GM23338 (cell line): ENCODE measurements around the gene UBE2I. TPM values are rescaled to one million over a fixed set of nuclear protein-coding genes. Genes with fewer than 3 reads are reported as not detected.

Experiments used
- ATAC-seq: fragments of 200-7000 bp; cut with Tn5 transposase; 3 replicates; pipeline ENCODE4 v1.9.1; 2020
- DNase-seq: peaks from one replicate; pipeline ENCODE4 v3.0.0-alpha.2; 2015; ENCODE audit warnings: low spot score
- H2AFZ ChIP-seq: fragments of 200-600 bp; sonication (generic); 2 replicates; pipeline ENCODE4 v1.8.0; 2016; ENCODE audit warnings: antibody characterized with exemption, mild to moderate bottlenecking, moderate library complexity
- H3F3A ChIP-seq: fragments of 200-600 bp; sonication (generic); replicated peaks from 2 replicates; pipeline ENCODE4 v1.8.0; 2017; ENCODE audit warnings: antibody characterized with exemption, mixed run types, low read depth
- H3K27ac ChIP-seq: fragments of 200-600 bp; sonication (generic); 2 replicates; pipeline ENCODE4 v1.6.1; 2016; ENCODE audit warnings: low read depth
- H3K27me3 ChIP-seq: fragments of 200-600 bp; sonication (generic); 2 replicates; pipeline ENCODE4 v1.8.0; 2016; ENCODE audit warnings: mild to moderate bottlenecking, mixed run types, moderate library complexity; ENCODE audit not compliant: insufficient read depth
- H3K36me3 ChIP-seq: fragments of 200-600 bp; sonication (generic); 2 replicates; pipeline ENCODE4 v1.8.0; 2016; ENCODE audit warnings: mild to moderate bottlenecking; ENCODE audit not compliant: insufficient read depth
- H3K4me1 ChIP-seq: fragments of 200-600 bp; sonication (generic); 2 replicates; pipeline ENCODE4 v1.8.0; 2016; ENCODE audit warnings: mild to moderate bottlenecking, moderate library complexity; ENCODE audit not compliant: insufficient read depth
- H3K4me2 ChIP-seq: fragments of 200-600 bp; sonication (generic); 2 replicates; pipeline ENCODE4 v1.7.1; 2017; ENCODE audit warnings: mixed run types
- H3K4me3 ChIP-seq: fragments of 200-600 bp; sonication (generic); 2 replicates; pipeline ENCODE4 v1.6.1; 2016; ENCODE audit warnings: mixed run types
- H3K79me2 ChIP-seq: fragments of 200-600 bp; sonication (generic); replicated peaks from 2 replicates; pipeline ENCODE4 v1.8.0; 2017; ENCODE audit warnings: mild to moderate bottlenecking; ENCODE audit not compliant: insufficient read depth
- H3K9me2 ChIP-seq: fragments of 200-600 bp; sonication (generic); 2 replicates; pipeline ENCODE4 v1.8.0; 2017; ENCODE audit not compliant: insufficient read depth
- H4K20me1 ChIP-seq: fragments of 200-600 bp; sonication (generic); replicated peaks from 2 replicates; pipeline ENCODE4 v1.8.0; 2017; ENCODE audit warnings: mild to moderate bottlenecking; ENCODE audit not compliant: insufficient read depth
- H3K27ac Mint-ChIP-seq: 2 replicates; pipeline ENCODE4 v1.8.0; 2020; ENCODE audit warnings: inconsistent platforms, mild to moderate bottlenecking, moderate library complexity, mixed read lengths
- H3K27me3 Mint-ChIP-seq: 3 replicates; pipeline ENCODE4 v1.8.0; 2022; ENCODE audit warnings: low read depth, mild to moderate bottlenecking, moderate library complexity, mixed read lengths, inconsistent platforms; ENCODE audit not compliant: insufficient read depth, poor library complexity
- H3K36me3 Mint-ChIP-seq: 3 replicates; pipeline ENCODE4 v1.8.0; 2021; ENCODE audit warnings: low read depth, mild to moderate bottlenecking, inconsistent platforms, moderate library complexity, mixed read lengths
- H3K4me1 Mint-ChIP-seq: 3 replicates; pipeline ENCODE4 v1.8.0; 2020; ENCODE audit warnings: mild to moderate bottlenecking, inconsistent platforms, mixed read lengths
- H3K4me3 Mint-ChIP-seq: 3 replicates; pipeline ENCODE4 v1.8.0; 2021; ENCODE audit warnings: moderate library complexity, mild to moderate bottlenecking, inconsistent platforms, mixed read lengths
- H3K9me3 Mint-ChIP-seq: 3 replicates; pipeline ENCODE4 v1.8.0; 2020; ENCODE audit warnings: moderate library complexity, mild to moderate bottlenecking, inconsistent platforms, mixed read lengths
- CREB1 ChIP-seq: fragments of 250-450 bp; sonication (Bioruptor Pico); IDR thresholded peaks from 2 replicates; pipeline ENCODE4 v1.5.0; 2020; ENCODE audit warnings: low read depth, mild to moderate bottlenecking, moderate library complexity
- EZH2 ChIP-seq: fragments of 200-600 bp; sonication (generic); IDR thresholded peaks from one replicate; pipeline ENCODE4 v1.8.0; 2017; ENCODE audit warnings: antibody characterized with exemption, mild to moderate bottlenecking, low read depth; ENCODE audit not compliant: unreplicated experiment
- EZH2phosphoT487 ChIP-seq: fragments of 200-600 bp; sonication (generic); IDR thresholded peaks from one replicate; pipeline ENCODE4 v1.8.1; 2018; ENCODE audit warnings: antibody characterized with exemption; ENCODE audit not compliant: unreplicated experiment
- NANOG ChIP-seq: IDR thresholded peaks from 2 replicates; pipeline ENCODE4 v1.6.1; 2016; ENCODE audit warnings: antibody characterized with exemption, borderline replicate concordance
- ZNF331 ChIP-seq: fragments of 250-450 bp; sonication (Bioruptor Pico); IDR thresholded peaks from 2 replicates; pipeline ENCODE4 v1.5.0; 2020; ENCODE audit warnings: low read depth, mild to moderate bottlenecking, moderate library complexity
- polyA plus RNA-seq: library from polyadenylated mRNA; unstranded; fragments of >200 nt; fragmentation: Nextera tagmentation; extraction: Ambion mirVana; gene quantifications from 2 replicates; pipeline ENCODE4 v1.2.1, GENCODE V29; 2016
- total RNA-seq: library from RNA; depleted of rRNA; stranded (reverse); fragments of >200 nt; shearing (Covaris generic); gene quantifications from 2 replicates; pipeline ENCODE4 v1.2.3, GENCODE V29; 2014
- TF ChIP-seq, protein P1 (sequence below): IDR thresholded peaks from one replicate; pipeline ENCODE4 v1.6.1; 2018; ENCODE audit warnings: antibody characterized with exemption; ENCODE audit not compliant: unreplicated experiment
- TF ChIP-seq, protein P2 (sequence below), 2 experiments: fragments of 200-600 bp in 1 of 2; sonication (generic) in 1 of 2; conservative IDR thresholded peaks; 2 replicates each; pipeline versions ENCODE4 v1.5.1 to v1.6.1; 2016 to 2017; ENCODE audit warnings: antibody characterized with exemption in 2 of 2, low read depth in 2 of 2, mild to moderate bottlenecking in 2 of 2, moderate library complexity in 1 of 2
- TF ChIP-seq, protein P3 (sequence below): IDR thresholded peaks from 2 replicates; pipeline ENCODE4 v1.6.1; 2016; ENCODE audit warnings: antibody characterized with exemption

Gene UBE2I
- total and polyA plus RNA-seq, 2 experiments from 2014 or later = 116 to 220 TPM

DNA sequence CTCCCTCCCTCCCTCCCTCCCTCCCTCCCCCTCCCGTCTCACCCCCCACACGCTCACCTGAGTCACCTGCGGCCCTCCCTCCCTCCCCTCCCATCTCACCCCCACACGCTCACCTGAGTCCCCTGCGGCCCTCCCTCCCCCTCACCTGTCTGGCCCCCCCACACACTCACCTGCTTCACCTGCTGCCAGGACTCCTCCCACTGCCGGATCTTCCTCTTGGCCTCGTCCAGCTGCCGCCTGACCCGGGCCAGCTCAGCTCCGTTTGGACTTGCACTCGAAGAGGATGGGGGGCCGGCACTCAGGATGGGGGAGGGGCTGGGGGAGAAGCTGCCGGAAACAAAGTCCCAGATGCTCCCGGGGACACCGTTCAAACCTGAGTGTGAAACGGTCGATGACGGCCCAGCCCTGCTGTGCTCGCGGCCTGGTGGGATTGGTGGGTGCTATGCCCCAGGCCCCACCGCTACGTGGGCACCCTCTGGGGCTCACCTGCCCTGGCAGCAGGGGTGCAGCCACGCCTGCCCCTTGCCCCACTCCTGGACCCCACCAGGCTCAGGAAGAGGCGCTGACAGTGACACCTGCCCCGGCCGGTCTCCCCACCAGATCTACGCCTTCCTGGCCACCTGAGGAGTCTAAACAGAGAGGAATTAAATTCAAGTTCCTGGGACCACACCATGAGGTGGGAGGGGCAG, 58.2 kb downstream of the UBE2I start (continued):
- TF ChIP-seq, protein P1, sequence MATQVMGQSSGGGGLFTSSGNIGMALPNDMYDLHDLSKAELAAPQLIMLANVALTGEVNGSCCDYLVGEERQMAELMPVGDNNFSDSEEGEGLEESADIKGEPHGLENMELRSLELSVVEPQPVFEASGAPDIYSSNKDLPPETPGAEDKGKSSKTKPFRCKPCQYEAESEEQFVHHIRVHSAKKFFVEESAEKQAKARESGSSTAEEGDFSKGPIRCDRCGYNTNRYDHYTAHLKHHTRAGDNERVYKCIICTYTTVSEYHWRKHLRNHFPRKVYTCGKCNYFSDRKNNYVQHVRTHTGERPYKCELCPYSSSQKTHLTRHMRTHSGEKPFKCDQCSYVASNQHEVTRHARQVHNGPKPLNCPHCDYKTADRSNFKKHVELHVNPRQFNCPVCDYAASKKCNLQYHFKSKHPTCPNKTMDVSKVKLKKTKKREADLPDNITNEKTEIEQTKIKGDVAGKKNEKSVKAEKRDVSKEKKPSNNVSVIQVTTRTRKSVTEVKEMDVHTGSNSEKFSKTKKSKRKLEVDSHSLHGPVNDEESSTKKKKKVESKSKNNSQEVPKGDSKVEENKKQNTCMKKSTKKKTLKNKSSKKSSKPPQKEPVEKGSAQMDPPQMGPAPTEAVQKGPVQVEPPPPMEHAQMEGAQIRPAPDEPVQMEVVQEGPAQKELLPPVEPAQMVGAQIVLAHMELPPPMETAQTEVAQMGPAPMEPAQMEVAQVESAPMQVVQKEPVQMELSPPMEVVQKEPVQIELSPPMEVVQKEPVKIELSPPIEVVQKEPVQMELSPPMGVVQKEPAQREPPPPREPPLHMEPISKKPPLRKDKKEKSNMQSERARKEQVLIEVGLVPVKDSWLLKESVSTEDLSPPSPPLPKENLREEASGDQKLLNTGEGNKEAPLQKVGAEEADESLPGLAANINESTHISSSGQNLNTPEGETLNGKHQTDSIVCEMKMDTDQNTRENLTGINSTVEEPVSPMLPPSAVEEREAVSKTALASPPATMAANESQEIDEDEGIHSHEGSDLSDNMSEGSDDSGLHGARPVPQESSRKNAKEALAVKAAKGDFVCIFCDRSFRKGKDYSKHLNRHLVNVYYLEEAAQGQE = no peak
- TF ChIP-seq EZH2 = no peak

DNA sequence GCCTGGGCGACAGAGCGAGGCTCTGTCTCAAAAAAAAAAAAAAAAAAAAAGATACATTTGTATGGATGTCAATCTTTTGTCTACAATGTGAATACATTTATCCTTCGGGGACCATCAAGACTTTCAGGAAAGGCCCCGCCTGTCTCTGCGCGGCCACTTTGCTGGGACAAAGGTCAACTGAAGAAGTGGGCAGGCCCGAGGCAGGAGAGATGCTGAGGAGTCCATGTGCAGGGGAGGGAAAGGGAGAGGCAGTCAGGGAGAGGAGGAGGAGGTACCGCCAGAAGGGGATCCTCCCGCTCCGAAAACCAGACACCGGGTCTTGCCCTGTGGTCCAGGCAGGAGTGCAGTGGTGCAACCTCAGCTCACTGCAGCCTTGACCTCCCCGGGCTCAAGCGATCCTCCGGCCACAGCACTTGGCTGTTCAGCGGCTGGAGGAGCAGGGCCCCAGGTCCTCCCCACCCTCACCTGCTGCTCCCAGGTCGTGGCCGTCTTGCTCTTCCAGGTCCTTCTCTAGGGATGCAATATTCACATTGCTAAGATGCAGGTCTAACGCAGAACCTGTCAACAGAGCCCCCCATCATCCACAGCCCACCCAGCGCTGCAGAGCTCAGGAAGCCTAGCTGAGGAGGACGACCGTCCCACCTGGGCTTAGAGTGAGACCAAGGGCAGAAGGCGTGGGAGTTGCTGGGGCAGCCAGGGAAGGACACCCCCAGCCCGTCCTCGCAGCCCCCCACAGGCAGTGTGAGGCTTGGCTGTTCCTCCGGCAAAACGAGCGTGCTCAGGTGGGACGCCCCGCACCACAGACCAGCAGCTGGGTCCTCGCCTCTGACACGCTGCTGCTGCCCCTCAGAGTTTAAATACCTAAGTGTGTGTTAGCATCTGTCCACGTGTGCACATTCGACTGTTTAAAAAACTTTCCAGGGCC, 61.9 kb downstream of the UBE2I start:
- H4K20me1 ChIP-seq = no peaks in the 10 kb centered on the region; the same call in 1 of the 2 replicates
- H3K4me2 ChIP-seq = no peak overlapping the region
- H3F3A ChIP-seq = no peaks in the 10 kb centered on the region
- DNase-seq (no peak), ATAC-seq (no peak)
- Mint-ChIP-seq H3K4me3 (no peak overlapping the region), H3K9me3 (no peaks in the 10 kb centered on the region), H3K27me3 (peaks cover 6% of the 10 kb centered on the region), H3K27ac (no peak overlapping the region), H3K36me3 (peaks cover 12% of the 10 kb centered on the region; the same call in 2 of the 3 replicates), H3K4me1 (peaks cover 2% of the 10 kb centered on the region; the same call in 2 of the 3 replicates)
- no peak overlapping the region for H3K4me3 ChIP-seq
- no peaks in the 10 kb centered on the region for H3K36me3 ChIP-seq
- no peak overlapping the region for H3K27ac ChIP-seq
- TF ChIP-seq CREB1 (CRISPR knock-in tag) = no peak
- H3K79me2 ChIP-seq = no peaks in the 10 kb centered on the region
- H3K9me2 ChIP-seq = no peaks in the 10 kb centered on the region
- H3K27me3 ChIP-seq = no peaks in the 10 kb centered on the region
- H3K4me1 ChIP-seq = no peaks in the 10 kb centered on the region
- no peak overlapping the region for H2AFZ ChIP-seq

DNA sequence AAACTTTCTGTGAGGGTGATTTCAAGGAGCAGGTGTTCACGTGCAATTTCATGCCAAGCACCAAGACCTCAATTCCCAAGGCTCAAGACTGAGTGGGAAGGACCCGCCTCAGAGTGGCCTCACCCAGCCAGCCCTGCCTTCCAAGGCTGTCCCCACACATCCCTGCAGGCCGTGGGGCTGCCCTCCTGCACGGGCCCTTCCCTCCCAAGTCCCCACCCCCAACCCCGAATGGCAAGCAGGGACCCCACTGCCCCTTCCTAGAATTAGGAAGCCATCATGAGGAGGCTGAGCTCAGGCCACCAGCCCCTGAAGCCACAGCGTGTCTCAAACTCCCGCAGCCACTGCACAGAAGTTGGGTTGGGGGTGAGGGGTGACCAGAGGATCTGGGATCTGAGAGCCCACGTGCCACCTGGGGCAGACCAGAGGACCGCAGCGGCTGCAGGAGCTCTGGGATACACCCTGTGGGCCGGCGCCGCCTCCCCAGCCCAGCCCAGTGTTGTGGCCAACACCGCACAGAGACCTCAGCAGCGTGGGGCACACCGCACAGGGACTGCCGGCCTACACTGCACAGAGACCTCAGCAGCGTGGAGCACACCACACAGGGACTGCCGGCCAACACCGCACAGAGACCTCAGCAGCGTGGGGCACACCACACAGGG, 63.0 kb downstream of the UBE2I start:
- Histone ChIP-seq H3K9me2 (no peaks in the 10 kb centered on the region), H4K20me1 (peaks cover 6% of the 10 kb centered on the region), H3K27me3 (no peaks in the 10 kb centered on the region), H3K27ac (no peak overlapping the region), H3K4me3 (no peak overlapping the region), H3K4me1 (no peaks in the 10 kb centered on the region), H3K36me3 (no peaks in the 10 kb centered on the region), H3K79me2 (peaks cover 9% of the 10 kb centered on the region), H3F3A (no peaks in the 10 kb centered on the region), H3K4me2 (no peak overlapping the region), H2AFZ (no peak overlapping the region)
- ATAC-seq (no peak), DNase-seq (no peak)
- no peak overlapping the region for H3K4me3 Mint-ChIP-seq
- H3K36me3 Mint-ChIP-seq = peaks cover 14% of the 10 kb centered on the region; the same call in 2 of the 3 replicates
- peaks cover 4% of the 10 kb centered on the region for H3K27me3 Mint-ChIP-seq
- H3K27ac Mint-ChIP-seq = no peak overlapping the region
- H3K4me1 Mint-ChIP-seq = peaks cover 2% of the 10 kb centered on the region; the same call in 2 of the 3 replicates
- H3K9me3 Mint-ChIP-seq = no peaks in the 10 kb centered on the region
- TF ChIP-seq EZH2phosphoT487 (no peak), NANOG (no peak), ZNF331 (CRISPR knock-in tag) (no peak), CREB1 (CRISPR knock-in tag) (no peak), EZH2 (no peak)
- TF ChIP-seq, protein P2, sequence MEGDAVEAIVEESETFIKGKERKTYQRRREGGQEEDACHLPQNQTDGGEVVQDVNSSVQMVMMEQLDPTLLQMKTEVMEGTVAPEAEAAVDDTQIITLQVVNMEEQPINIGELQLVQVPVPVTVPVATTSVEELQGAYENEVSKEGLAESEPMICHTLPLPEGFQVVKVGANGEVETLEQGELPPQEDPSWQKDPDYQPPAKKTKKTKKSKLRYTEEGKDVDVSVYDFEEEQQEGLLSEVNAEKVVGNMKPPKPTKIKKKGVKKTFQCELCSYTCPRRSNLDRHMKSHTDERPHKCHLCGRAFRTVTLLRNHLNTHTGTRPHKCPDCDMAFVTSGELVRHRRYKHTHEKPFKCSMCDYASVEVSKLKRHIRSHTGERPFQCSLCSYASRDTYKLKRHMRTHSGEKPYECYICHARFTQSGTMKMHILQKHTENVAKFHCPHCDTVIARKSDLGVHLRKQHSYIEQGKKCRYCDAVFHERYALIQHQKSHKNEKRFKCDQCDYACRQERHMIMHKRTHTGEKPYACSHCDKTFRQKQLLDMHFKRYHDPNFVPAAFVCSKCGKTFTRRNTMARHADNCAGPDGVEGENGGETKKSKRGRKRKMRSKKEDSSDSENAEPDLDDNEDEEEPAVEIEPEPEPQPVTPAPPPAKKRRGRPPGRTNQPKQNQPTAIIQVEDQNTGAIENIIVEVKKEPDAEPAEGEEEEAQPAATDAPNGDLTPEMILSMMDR (conservative IDR thresholded peaks at IDR 0.05; ENCODE audit: low read depth in 2 of 2) = no peak
- TF ChIP-seq, protein P3, sequence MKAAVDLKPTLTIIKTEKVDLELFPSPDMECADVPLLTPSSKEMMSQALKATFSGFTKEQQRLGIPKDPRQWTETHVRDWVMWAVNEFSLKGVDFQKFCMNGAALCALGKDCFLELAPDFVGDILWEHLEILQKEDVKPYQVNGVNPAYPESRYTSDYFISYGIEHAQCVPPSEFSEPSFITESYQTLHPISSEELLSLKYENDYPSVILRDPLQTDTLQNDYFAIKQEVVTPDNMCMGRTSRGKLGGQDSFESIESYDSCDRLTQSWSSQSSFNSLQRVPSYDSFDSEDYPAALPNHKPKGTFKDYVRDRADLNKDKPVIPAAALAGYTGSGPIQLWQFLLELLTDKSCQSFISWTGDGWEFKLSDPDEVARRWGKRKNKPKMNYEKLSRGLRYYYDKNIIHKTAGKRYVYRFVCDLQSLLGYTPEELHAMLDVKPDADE = no peak
